GM12878 (cell line): ENCODE results near the gene PISD. TPM values are rescaled to one million over a fixed set of nuclear protein-coding genes. Genes with fewer than 3 reads are reported as not detected.
A peak's percentile ranks its signal among the peaks of the same experiment; 100 is the strongest.

Experiments
- ATAC-seq: fragments of 200-7000 bp; cut with Tn5 transposase; 3 replicates; pipeline ENCODE4 v1.9.1; 2020; ENCODE audit warnings: mild to moderate bottlenecking, moderate library complexity
- BruUV-seq: library from RNA; stranded (reverse); fragments of 400-500 nt; replicated peaks from 2 replicates; lab custom pipeline; 2021; lab: Mats Ljungman, UMichigan
- CTCF ChIA-PET: fragments of 300-600 bp; sonication (Branson Sonifier 250); formaldehyde crosslinking; extraction: SDS; loops from one replicate; lab custom pipeline; 2021; ENCODE audit warnings: inconsistent platforms; lab: Yijun Ruan, JAX
- POLR2A ChIA-PET: fragments of 350-600 bp; formaldehyde crosslinking; extraction: SDS; loops from one replicate; lab custom pipeline; 2021; ENCODE audit warnings: inconsistent platforms; lab: Charles Lee
- RAD21 ChIA-PET: fragments of 300-600 bp; sonication (Branson Sonifier 250); formaldehyde crosslinking; loops from one replicate; lab custom pipeline; 2023; ENCODE audit warnings: antibody characterized with exemption; ENCODE audit not compliant: unreplicated experiment; lab: Charles Lee
- SMC1A ChIA-PET: fragments of 300-600 bp; sonication (Branson Sonifier 250); formaldehyde crosslinking; loops from one replicate; lab custom pipeline; 2023; ENCODE audit not compliant: unreplicated experiment, uncharacterized antibody; lab: Charles Lee
- DNase-seq: peaks from one replicate; pipeline ENCODE4 v3.0.0-alpha.2; 2011; ENCODE audit warnings: low read depth, low spot score
- FAIRE-seq: peaks from 3 replicates; lab custom pipeline; 2011; peaks lifted over from hg19 to GRCh38; lab: Jason Lieb, UNC
- H2AFZ ChIP-seq: 2 replicates; pipeline ENCODE4 v1.6.0; 2011; ENCODE audit warnings: low read depth, low read length, control low read depth; ENCODE audit not compliant: control insufficient read depth
- H3K27ac ChIP-seq: 2 replicates; pipeline ENCODE4 v1.5.1; 2011; ENCODE audit warnings: control low read depth; ENCODE audit not compliant: control insufficient read depth, insufficient read depth
- H3K27me3 ChIP-seq, 2 experiments: replicated peaks in 1 of 2; 2 replicates each; pipeline versions ENCODE4 v1.6.0 to v1.6.1; 2011; ENCODE audit warnings: low read length in 1 of 2; ENCODE audit not compliant: control insufficient read depth in 2 of 2, insufficient read depth in 2 of 2
- H3K36me3 ChIP-seq, 2 experiments: 2 replicates each; pipeline ENCODE4 v1.5.1; 2011; ENCODE audit warnings: low read length in 1 of 2; ENCODE audit not compliant: control insufficient read depth in 2 of 2, insufficient read depth in 2 of 2
- H3K4me1 ChIP-seq: 2 replicates; pipeline ENCODE4 v1.6.1; 2011; ENCODE audit warnings: mild to moderate bottlenecking, low read length, moderate library complexity, mixed read lengths; ENCODE audit not compliant: control insufficient read depth, insufficient read depth
- H3K4me2 ChIP-seq: 2 replicates; pipeline ENCODE4 v1.6.0; 2011; ENCODE audit warnings: control low read depth; ENCODE audit not compliant: control insufficient read depth, insufficient read depth
- H3K4me3 ChIP-seq: fragments of 200-600 bp; sonication (generic); 2 replicates; pipeline ENCODE4 v1.5.1; 2016
- H3K79me2 ChIP-seq: 2 replicates; pipeline ENCODE4 v1.6.0; 2011; ENCODE audit warnings: low read length; ENCODE audit not compliant: control insufficient read depth, insufficient read depth
- H3K9ac ChIP-seq: 2 replicates; pipeline ENCODE4 v1.8.0; 2011; ENCODE audit warnings: low read length, control low read depth, mixed read lengths; ENCODE audit not compliant: control insufficient read depth, insufficient read depth
- H3K9me3 ChIP-seq: replicated peaks from 3 replicates; pipeline ENCODE4 v1.5.1; 2011; ENCODE audit warnings: mild to moderate bottlenecking, low read length; ENCODE audit not compliant: control insufficient read depth, insufficient read depth
- H4K20me1 ChIP-seq: 2 replicates; pipeline ENCODE4 v1.6.0; 2011; ENCODE audit not compliant: control insufficient read depth, insufficient read depth
- E4F1 ChIP-seq: fragments of 450-650 bp; IDR thresholded peaks from 2 replicates; pipeline ENCODE4 v1.6.1; 2018; ENCODE audit warnings: borderline replicate concordance, mild to moderate bottlenecking; ENCODE audit not compliant: partially characterized antibody
- HDAC6 ChIP-seq: fragments of 200-600 bp; sonication (generic); IDR thresholded peaks from one replicate; pipeline ENCODE4 v1.8.0; 2017; ENCODE audit warnings: antibody characterized with exemption; ENCODE audit not compliant: unreplicated experiment
- HDGF ChIP-seq: fragments of 450-650 bp; IDR thresholded peaks from 2 replicates; pipeline ENCODE4 v1.6.1; 2016; ENCODE audit warnings: antibody characterized with exemption
- LARP7 ChIP-seq: fragments of 450-650 bp; IDR thresholded peaks from 2 replicates; pipeline ENCODE4 v1.6.1; 2017; ENCODE audit warnings: mild to moderate bottlenecking
- NFIC ChIP-seq: IDR thresholded peaks from 2 replicates; pipeline ENCODE4 v1.6.1; 2012; ENCODE audit warnings: low read depth, mild to moderate bottlenecking, inconsistent platforms, low read length, moderate library complexity
- POLR2A ChIP-seq: IDR thresholded peaks from 2 replicates; pipeline ENCODE4 v1.6.1; 2011; ENCODE audit warnings: low read depth, mild to moderate bottlenecking, low read length
- POLR2AphosphoS5 ChIP-seq: IDR thresholded peaks from 2 replicates; pipeline ENCODE4 v1.6.1; 2011; ENCODE audit warnings: mild to moderate bottlenecking, low read length, inconsistent platforms
- RELB ChIP-seq: fragments of 450-650 bp; IDR thresholded peaks from 2 replicates; pipeline ENCODE4 v1.6.1; 2017; ENCODE audit warnings: low read depth, mild to moderate bottlenecking, moderate library complexity
- SPI1 ChIP-seq: IDR thresholded peaks from 2 replicates; pipeline ENCODE4 v1.6.1; 2011; ENCODE audit warnings: low read depth, mild to moderate bottlenecking, low read length, moderate library complexity, borderline replicate concordance; ENCODE audit not compliant: insufficient read depth
- TBL1XR1 ChIP-seq: IDR thresholded peaks from 2 replicates; pipeline ENCODE4 v1.6.1; 2012; ENCODE audit warnings: low read depth, low read length, improper control_type of control experiment
- WGBS: methylation state at CpG from one replicate; pipeline ENCODE4 v1.1.6; 2016; ENCODE audit warnings: low lambda C conversion rate; ENCODE audit not compliant: insufficient replicate concordance, insufficient coverage; ENCODE audit errors: missing lambda C conversion rate; 5-methylcytosine and 5-hydroxymethylcytosine counted together
- in situ Hi-C: fragments of 300-500 bp; cut with MboI; formaldehyde crosslinking; loops from 9 replicates; pipeline ENCODE4 v1.14.3; 2018; ENCODE audit warnings: mixed read lengths
- intact Hi-C: fragments of 100-400 bp; cut with micrococcal nuclease; formaldehyde crosslinking; loops from one replicate; pipeline ENCODE4 v1.14.2; 2022; ENCODE audit not compliant: unreplicated experiment
- polyA plus RNA-seq, 11 experiments: library from polyadenylated mRNA; depleted of rRNA in 4 of 11; unstranded in 6 of 11; stranded (reverse) in 5 of 11; fragments of >200 nt; fragmentation: Nextera tagmentation in 4 of 11; fragmentation: Illumina TruSeq in 1 of 11; extraction: Ambion mirVana in 4 of 11; extraction: Trizol in 1 of 11; gene quantifications; 1 replicate in 1 of 11; 2 replicates in 10 of 11; pipeline versions ENCODE4 v1.2.1 to v1.2.3, GENCODE V29; 2011 to 2016; ENCODE audit warnings: inconsistent platforms in 2 of 11, missing spikeins in 2 of 11, low read depth in 1 of 11
- total RNA-seq, 4 experiments: library from RNA; depleted of rRNA in 3 of 4; stranded (reverse); fragments of >200 nt in 3 of 4; fragmentation: Illumina TruSeq in 1 of 4; extraction: Trizol in 1 of 4; gene quantifications; 2 replicates each; pipeline versions ENCODE4 v1.2.1 to v1.2.3, GENCODE V29; 2013 to 2021

Gene PISD
- total and polyA plus RNA-seq, 10 of the 15 experiments (the other 5 are each of a cell fraction or from before 2014, with no cell fraction given) = 25.8 to 62.7 (median 45.8) TPM

- no peak for ATAC-seq
- Histone ChIP-seq H4K20me1 (no peaks in the 10 kb centered on the region; the same call in 1 of the 2 replicates), H3K27ac (peak overlapping the region; percentile 85), H3K4me2 (peak overlapping the region; percentile 73), H3K36me3 (no peaks in the 10 kb centered on the region), H3K4me3 (peak overlapping the region; percentile 38; the same call in 1 of the 2 replicates), H2AFZ (no peak overlapping the region), H3K79me2 (peaks cover 65% of the 10 kb centered on the region), H3K27me3 (no peaks in the 10 kb centered on the region), H3K9ac (no peak overlapping the region), H3K9me3 (no peaks in the 10 kb centered on the region), H3K4me1 (peaks cover 39% of the 10 kb centered on the region)
- no peak for DNase-seq
- FAIRE-seq = no peak
- RAD21 ChIA-PET = interaction anchor here (0.6 to 3.4 kb wide), 4 partner anchors 8 to 176 kb away, joined by 3 to 37 read pairs (median 8); partner anchors contain the start of gene PISD
- BruUV-seq = no TSS peak
- WGBS = 78% methylated on average over 2 of the region's 2 CpGs
- in situ Hi-C loops (no loop called here), intact Hi-C loops (no loop called here)
- SMC1A ChIA-PET = interaction anchor here (1.1 to 2.0 kb wide), 5 partner anchors 8 to 163 kb away, joined by 3 to 20 read pairs (median 4); partner anchors contain the start of gene PISD
- no peak for TF ChIP-seq TBL1XR1
- 0 out of 2 replicates have a peak, but pooled peaks have one; percentile 31 for TF ChIP-seq SPI1
- CTCF ChIA-PET = interaction anchor here (2.7 to 3.3 kb wide), 3 partner anchors 12 to 20 kb away, joined by 8 to 11 read pairs (median 9); no protein-coding TSS in a partner anchor
- POLR2A ChIA-PET = interaction anchor here (0.9 to 3.2 kb wide), 5 partner anchors 8 to 100 kb away, joined by 3 to 26 read pairs (median 4); partner anchors contain the start of genes DEPDC5 and PISD
These were observed 8.1 kb downstream of the PISD start for GRCh38 chr22:31653944-31654343.

GRCh38 chr22:31652911-31653684, 8.9 kb downstream of the PISD start:
- ChIA-PET CTCF (interaction anchor here (1.2 to 3.3 kb wide), 4 partner anchors 8 to 19 kb away, joined by 3 to 11 read pairs (median 8); no protein-coding TSS in a partner anchor), SMC1A (interaction anchor here (0.6 to 2.0 kb wide), 6 partner anchors 9 to 162 kb away, joined by 3 to 20 read pairs (median 4); partner anchors contain the start of gene PISD), RAD21 (interaction anchor here (0.7 to 3.4 kb wide), 5 partner anchors 9 to 99 kb away, joined by 3 to 37 read pairs (median 4); partner anchors contain the start of gene PISD), POLR2A (interaction anchor here (0.7 to 3.2 kb wide), 8 partner anchors 9 to 162 kb away, joined by 3 to 26 read pairs (median 4); partner anchors contain the start of genes DEPDC5 and PISD)
- Histone ChIP-seq H3K4me1 (peaks cover 39% of the 10 kb centered on the region), H3K9me3 (no peaks in the 10 kb centered on the region), H3K4me2 (peak overlapping the region; percentile 73), H3K4me3 (peak overlapping the region; percentile 61), H3K27ac (peak overlapping the region; percentile 85), H3K79me2 (peaks cover 57% of the 10 kb centered on the region), H2AFZ (no peak overlapping the region), H3K27me3 (no peaks in the 10 kb centered on the region), H4K20me1 (no peaks in the 10 kb centered on the region; the same call in 1 of the 2 replicates), H3K36me3 (no peaks in the 10 kb centered on the region), H3K9ac (peak overlapping the region; percentile 56)
- intact Hi-C loops (no loop called here), in situ Hi-C loops (no loop called here)
- FAIRE-seq = no peak
- BruUV-seq = no TSS peak
- DNase-seq = no peak
- WGBS = 29% methylated on average over 9 of the region's 9 CpGs
- ATAC-seq = peak; percentile 69
- TF ChIP-seq RELB (0 out of 2 replicates have a peak, but pooled peaks have one; percentile 22), HDGF (peak; percentile 14; the same call in 1 of the 2 replicates), HDAC6 (no peak), POLR2AphosphoS5 (no peak), NFIC (peak; percentile 17; the same call in 1 of the 2 replicates), E4F1 (no peak), POLR2A (no peak), LARP7 (no peak)
